ENCODE results near the gene ZCWPW2.
A peak's percentile ranks its signal among the peaks of the same experiment; 100 is the strongest.

The ZCWPW2 gene

GRCh38 chr3:28348629-28349468 is at the start of gene ZCWPW2, which contains the start of gene AZI2:
Gene ZCWPW2 (plus strand): TSS chr3:28348721. CDS start chr3:28413069, 64,348 bp downstream.
Gene AZI2 (minus strand): TSS chr3:28348824. CDS start chr3:28340617, 8,207 bp downstream.
- DNase-seq (ENCODE audit: low read depth in 2 of 2) = peak; percentile 78 to 87

GRCh38 chr3:28299705-28300104 is 48.8 kb upstream of the ZCWPW2 start:
- DNase-seq (ENCODE audit: low read depth in 2 of 2) = no peak

GRCh38 chr3:28300345-28300962 is 48.1 kb upstream of the ZCWPW2 start:
- no peak for DNase-seq (ENCODE audit: low read depth in 2 of 2)

- no peak for DNase-seq (ENCODE audit: low read depth in 2 of 2)
Observed at GRCh38 chr3:28301688-28302087, 46.8 kb upstream of the ZCWPW2 start.

GRCh38 chr3:28308196-28308595 is 40.3 kb upstream of the ZCWPW2 start:
- no peak for DNase-seq (ENCODE audit: low read depth in 2 of 2)

- no peak for DNase-seq (ENCODE audit: low read depth in 2 of 2)
Observed at GRCh38 chr3:28315711-28316110, 32.8 kb upstream of the ZCWPW2 start.

- DNase-seq (ENCODE audit: low read depth in 2 of 2) = no peak
Observed at GRCh38 chr3:28316226-28316625, 32.3 kb upstream of the ZCWPW2 start.

- no peak for DNase-seq (ENCODE audit: low read depth in 2 of 2)
Observed at GRCh38 chr3:28317438-28318022, 31.0 kb upstream of the ZCWPW2 start.

- DNase-seq (ENCODE audit: low read depth in 2 of 2) = no peak
Observed at GRCh38 chr3:28320981-28321380, 27.5 kb upstream of the ZCWPW2 start.

GRCh38 chr3:28322464-28322863 is 26.1 kb upstream of the ZCWPW2 start:
- DNase-seq (ENCODE audit: low read depth in 2 of 2) = no peak

- no peak for DNase-seq (ENCODE audit: low read depth in 2 of 2)
Observed at GRCh38 chr3:28326458-28326926, 22.0 kb upstream of the ZCWPW2 start.

- no peak for DNase-seq (ENCODE audit: low read depth in 2 of 2)
Observed at GRCh38 chr3:28328188-28329151, 20.1 kb upstream of the ZCWPW2 start.

- DNase-seq (ENCODE audit: low read depth in 2 of 2) = no peak
Observed at GRCh38 chr3:28334552-28334951, 14.0 kb upstream of the ZCWPW2 start.

GRCh38 chr3:28335246-28335645 is 13.3 kb upstream of the ZCWPW2 start:
- DNase-seq (ENCODE audit: low read depth in 2 of 2) = no peak

- no peak for DNase-seq (ENCODE audit: low read depth in 2 of 2)
Observed at GRCh38 chr3:28337230-28337629, 11.3 kb upstream of the ZCWPW2 start.

- DNase-seq (ENCODE audit: low read depth in 2 of 2) = no peak
Observed at GRCh38 chr3:28343144-28343543, 5.4 kb upstream of the ZCWPW2 start.

- no peak for DNase-seq (ENCODE audit: low read depth in 2 of 2)
Observed at GRCh38 chr3:28345690-28346089, 2.8 kb upstream of the ZCWPW2 start.

GRCh38 chr3:28347374-28348264 is 902 bp upstream of the ZCWPW2 start:
- DNase-seq (ENCODE audit: low read depth in 2 of 2) = no peak

- no peak for DNase-seq (ENCODE audit: low read depth in 2 of 2)
Observed at GRCh38 chr3:28348265-28348628, 274 bp upstream of the ZCWPW2 start.

- DNase-seq (ENCODE audit: low read depth in 2 of 2) = no peak
Observed at GRCh38 chr3:28349469-28350000, 1.0 kb downstream of the ZCWPW2 start.

Data from stimulated activated CD8-positive, alpha-beta memory T cell treated with anti-CD3 and anti-CD28 coated beads, Interleukin-2, amount 100 ng/mL, for 1 hour (primary cell).